ENCODE data around the gene ADAM29.

DNA sequence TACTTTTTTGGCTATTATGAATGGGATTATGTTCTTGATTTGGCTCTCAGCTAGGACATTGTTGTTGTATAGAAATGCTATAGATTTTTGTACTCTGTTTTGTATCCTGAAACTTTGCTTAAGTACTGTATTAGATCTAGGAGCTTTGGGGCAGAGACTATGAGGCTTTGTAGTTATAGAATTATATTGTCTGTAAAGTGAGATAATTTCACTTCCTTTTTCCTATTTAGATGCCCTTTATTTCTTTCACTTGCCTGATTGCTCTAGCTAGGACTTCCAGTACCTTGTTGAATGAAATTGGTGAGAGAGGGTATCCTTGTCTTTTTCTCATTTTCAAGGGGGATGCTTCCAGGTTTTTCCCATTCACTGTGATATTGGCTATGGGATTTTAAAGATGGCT is 28.1 kb downstream of the ADAM29 start:
- no peak for TF ChIP-seq POLR2A (IDR thresholded peaks at IDR 0.05)
- TF ChIP-seq, protein P1, sequence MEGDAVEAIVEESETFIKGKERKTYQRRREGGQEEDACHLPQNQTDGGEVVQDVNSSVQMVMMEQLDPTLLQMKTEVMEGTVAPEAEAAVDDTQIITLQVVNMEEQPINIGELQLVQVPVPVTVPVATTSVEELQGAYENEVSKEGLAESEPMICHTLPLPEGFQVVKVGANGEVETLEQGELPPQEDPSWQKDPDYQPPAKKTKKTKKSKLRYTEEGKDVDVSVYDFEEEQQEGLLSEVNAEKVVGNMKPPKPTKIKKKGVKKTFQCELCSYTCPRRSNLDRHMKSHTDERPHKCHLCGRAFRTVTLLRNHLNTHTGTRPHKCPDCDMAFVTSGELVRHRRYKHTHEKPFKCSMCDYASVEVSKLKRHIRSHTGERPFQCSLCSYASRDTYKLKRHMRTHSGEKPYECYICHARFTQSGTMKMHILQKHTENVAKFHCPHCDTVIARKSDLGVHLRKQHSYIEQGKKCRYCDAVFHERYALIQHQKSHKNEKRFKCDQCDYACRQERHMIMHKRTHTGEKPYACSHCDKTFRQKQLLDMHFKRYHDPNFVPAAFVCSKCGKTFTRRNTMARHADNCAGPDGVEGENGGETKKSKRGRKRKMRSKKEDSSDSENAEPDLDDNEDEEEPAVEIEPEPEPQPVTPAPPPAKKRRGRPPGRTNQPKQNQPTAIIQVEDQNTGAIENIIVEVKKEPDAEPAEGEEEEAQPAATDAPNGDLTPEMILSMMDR (IDR thresholded peaks at IDR 0.05): no peak

All from testis (tissue), 2 donors.